ENCODE results near the gene MYO15A.

Gene MYO15A

DNA sequence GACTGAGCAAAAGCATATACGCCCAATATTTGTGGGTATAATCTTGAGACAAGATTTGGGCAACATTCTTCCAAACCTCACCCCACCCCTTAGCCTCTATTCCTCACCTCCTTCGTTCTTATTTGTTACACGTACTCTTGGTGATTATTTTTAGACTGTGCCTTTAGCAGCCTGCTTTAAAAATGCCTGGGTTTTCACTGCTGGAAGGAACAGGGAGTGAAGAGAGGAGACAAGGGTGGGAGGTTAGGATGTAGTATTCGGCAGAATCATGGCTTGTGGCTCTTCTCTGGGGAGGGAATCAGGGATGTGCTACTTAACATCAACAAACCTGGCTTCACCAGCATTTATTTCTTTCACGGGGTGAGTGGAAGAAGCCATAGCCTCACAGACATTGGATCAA lies 86.7 kb downstream of the MYO15A start:
- TF ChIP-seq, protein P1, sequence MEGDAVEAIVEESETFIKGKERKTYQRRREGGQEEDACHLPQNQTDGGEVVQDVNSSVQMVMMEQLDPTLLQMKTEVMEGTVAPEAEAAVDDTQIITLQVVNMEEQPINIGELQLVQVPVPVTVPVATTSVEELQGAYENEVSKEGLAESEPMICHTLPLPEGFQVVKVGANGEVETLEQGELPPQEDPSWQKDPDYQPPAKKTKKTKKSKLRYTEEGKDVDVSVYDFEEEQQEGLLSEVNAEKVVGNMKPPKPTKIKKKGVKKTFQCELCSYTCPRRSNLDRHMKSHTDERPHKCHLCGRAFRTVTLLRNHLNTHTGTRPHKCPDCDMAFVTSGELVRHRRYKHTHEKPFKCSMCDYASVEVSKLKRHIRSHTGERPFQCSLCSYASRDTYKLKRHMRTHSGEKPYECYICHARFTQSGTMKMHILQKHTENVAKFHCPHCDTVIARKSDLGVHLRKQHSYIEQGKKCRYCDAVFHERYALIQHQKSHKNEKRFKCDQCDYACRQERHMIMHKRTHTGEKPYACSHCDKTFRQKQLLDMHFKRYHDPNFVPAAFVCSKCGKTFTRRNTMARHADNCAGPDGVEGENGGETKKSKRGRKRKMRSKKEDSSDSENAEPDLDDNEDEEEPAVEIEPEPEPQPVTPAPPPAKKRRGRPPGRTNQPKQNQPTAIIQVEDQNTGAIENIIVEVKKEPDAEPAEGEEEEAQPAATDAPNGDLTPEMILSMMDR (IDR thresholded peaks at IDR 0.05; ENCODE audit: low read depth, low read length): no peak
- H3K36me3 ChIP-seq: peaks cover 18% of the 10 kb centered on the region
- H3K4me3 ChIP-seq (ENCODE audit: low read depth, low read length): no peak overlapping the region
- no peaks in the 10 kb centered on the region for H3K9me3 ChIP-seq
- no peaks in the 10 kb centered on the region for H3K4me1 ChIP-seq
- H3K27me3 ChIP-seq: no peaks in the 10 kb centered on the region
- no peak for DNase-seq

DNA sequence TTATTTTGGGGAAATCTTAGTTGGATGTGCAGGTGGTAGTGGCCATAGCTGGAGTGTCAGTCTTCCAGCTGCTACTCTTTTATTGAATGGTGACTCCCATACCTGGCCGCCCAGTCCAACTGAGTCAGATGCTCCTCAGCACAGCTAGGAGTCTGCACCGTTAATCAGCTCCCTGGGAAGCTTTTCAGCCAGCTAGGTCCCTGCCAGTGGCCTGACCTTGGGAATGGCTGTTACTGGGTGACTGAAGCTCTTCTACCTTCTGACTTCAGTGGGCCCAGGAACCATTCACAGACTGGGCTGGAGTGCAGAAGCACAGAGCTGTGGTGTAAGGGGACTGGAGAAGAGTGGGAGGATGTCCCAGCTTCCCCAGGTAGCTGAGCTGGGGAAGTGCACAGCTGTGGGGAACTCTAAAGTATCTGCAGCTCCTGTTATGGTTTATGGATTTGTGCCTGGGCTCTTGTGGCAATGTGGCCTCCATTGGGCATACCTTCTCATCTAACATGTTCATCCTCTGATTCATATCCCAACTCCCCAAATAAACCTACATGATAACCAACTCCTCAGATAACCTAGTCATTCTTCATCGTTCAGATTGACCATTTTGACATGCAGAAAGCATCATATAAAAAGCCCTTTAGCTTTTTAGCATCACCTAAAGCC lies 89.1 kb downstream of the MYO15A start:
- DNase-seq: no peak
- Histone ChIP-seq H3K9me3 (no peaks in the 10 kb centered on the region), H3K4me1 (no peaks in the 10 kb centered on the region), H3K4me3 (ENCODE audit: low read depth, low read length) (no peak overlapping the region), H3K36me3 (peaks cover 18% of the 10 kb centered on the region), H3K27me3 (no peaks in the 10 kb centered on the region)
- TF ChIP-seq, protein P1 (IDR thresholded peaks at IDR 0.05; ENCODE audit: low read depth, low read length): no peak

DNA sequence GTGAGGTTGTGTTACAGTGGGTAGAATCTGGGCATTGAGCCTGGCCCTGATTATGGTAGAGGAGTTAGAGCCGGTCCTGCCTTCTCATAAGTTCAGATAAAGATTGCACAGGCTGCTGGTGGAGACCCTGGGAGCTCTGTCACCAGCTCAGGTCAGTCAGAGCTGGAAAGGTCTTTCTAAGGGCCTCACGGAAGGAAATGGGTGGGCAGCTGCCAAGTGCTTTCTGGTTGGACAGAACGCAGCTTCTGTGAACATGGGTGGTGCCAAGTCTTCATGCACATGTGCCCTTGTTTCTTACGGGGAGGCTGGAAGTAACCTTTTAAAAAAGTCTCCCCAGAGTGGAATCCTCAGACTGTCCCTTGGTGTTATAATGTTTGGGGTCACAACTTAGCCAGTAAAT lies 90.0 kb downstream of the MYO15A start:
- Histone ChIP-seq H3K9me3 (no peaks in the 10 kb centered on the region), H3K4me1 (no peaks in the 10 kb centered on the region), H3K4me3 (ENCODE audit: low read depth, low read length) (no peak overlapping the region), H3K27me3 (no peaks in the 10 kb centered on the region), H3K36me3 (peaks cover 18% of the 10 kb centered on the region)
- DNase-seq: no peak
- TF ChIP-seq, protein P1 (IDR thresholded peaks at IDR 0.05; ENCODE audit: low read depth, low read length): no peak

DNA sequence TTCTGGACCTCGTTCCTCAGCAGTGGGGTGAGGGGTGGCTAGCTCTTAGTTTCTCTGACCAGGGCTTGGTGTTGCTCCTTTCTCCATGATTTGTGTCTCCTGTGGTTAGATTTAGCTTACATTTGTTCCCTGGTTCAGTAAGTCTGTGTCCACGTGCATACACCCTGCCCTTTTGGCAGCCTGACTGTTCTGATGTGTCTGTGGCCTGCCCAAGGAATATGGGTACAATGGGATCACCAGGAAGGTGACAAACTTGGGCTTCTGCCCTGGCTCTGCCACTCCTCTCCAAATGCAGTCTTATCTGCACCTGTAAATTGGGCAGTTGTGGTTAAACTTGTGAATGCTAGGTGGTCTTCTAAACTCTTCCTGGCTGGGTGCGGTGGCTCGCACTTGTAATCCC lies 92.6 kb downstream of the MYO15A start:
- TF ChIP-seq, protein P1 (IDR thresholded peaks at IDR 0.05; ENCODE audit: low read depth, low read length): no peak
- DNase-seq: no peak
- no peak overlapping the region for H3K4me3 ChIP-seq (ENCODE audit: low read depth, low read length)
- peaks cover 9% of the 10 kb centered on the region for H3K36me3 ChIP-seq
- no peaks in the 10 kb centered on the region for H3K4me1 ChIP-seq
- no peaks in the 10 kb centered on the region for H3K9me3 ChIP-seq
- no peaks in the 10 kb centered on the region for H3K27me3 ChIP-seq

DNA sequence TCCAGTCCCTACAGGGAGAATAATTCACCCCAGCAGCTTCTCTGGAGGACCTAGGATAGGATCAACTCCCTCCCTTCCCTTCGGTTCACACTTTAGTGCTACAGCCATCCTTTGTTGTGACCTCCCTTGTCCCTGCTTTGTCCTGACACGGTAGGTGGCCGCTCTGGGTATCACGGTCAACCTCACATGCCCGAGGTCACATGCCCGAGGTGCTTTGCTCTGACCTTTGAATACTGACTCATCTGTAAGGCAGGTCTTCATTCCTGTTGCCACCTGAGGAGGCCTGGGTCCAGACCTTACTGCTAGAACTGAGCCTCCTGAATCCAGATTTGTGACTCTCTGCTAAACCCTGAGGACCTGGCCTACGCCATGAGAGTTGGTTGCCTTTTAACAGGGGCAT lies 94.8 kb downstream of the MYO15A start:
- no peaks in the 10 kb centered on the region for H3K9me3 ChIP-seq
- peaks cover 11% of the 10 kb centered on the region for H3K36me3 ChIP-seq
- H3K27me3 ChIP-seq: no peaks in the 10 kb centered on the region
- no peak overlapping the region for H3K4me3 ChIP-seq (ENCODE audit: low read depth, low read length)
- TF ChIP-seq, protein P1 (IDR thresholded peaks at IDR 0.05; ENCODE audit: low read depth, low read length): no peak
- DNase-seq: no peak
- no peaks in the 10 kb centered on the region for H3K4me1 ChIP-seq

DNA sequence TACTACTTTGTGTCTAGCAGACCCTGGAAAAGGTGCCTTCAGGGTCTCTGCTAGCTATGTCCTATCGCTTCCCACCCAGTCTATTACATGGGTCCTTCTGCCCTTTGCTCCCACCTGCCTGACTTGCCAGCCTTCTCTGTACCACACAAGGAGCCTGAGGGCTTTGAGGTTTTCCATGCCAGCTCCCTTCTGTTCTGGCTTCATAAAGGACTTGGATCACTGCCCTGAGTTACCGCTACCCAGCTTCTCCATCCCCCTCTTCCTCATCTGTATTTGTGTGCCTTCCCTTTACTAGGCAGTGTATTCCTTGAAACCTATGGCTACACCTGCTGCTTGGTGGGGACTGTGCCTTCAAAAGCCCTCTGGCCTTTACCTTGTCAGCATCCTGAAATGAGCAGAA lies 97.3 kb downstream of the MYO15A start:
- H3K4me3 ChIP-seq (ENCODE audit: low read depth, low read length): no peak overlapping the region
- TF ChIP-seq, protein P1 (IDR thresholded peaks at IDR 0.05; ENCODE audit: low read depth, low read length): no peak
- no peaks in the 10 kb centered on the region for H3K4me1 ChIP-seq
- no peaks in the 10 kb centered on the region for H3K9me3 ChIP-seq
- peaks cover 11% of the 10 kb centered on the region for H3K36me3 ChIP-seq
- H3K27me3 ChIP-seq: no peaks in the 10 kb centered on the region
- no peak for DNase-seq
